IMR-90 (cell line): Measurements from ENCODE around the gene EBF4. TPM values are rescaled to one million over a fixed set of nuclear protein-coding genes. Genes with fewer than 3 reads are reported as not detected.

Experiments used
- ATAC-seq: fragments of 200-7000 bp; cut with Tn5 transposase; 2 replicates; pipeline ENCODE4 v1.9.1; 2020; ENCODE audit warnings: low read depth, mild to moderate bottlenecking, moderate library complexity
- BruUV-seq: library from RNA; stranded (reverse); fragments of 400-500 nt; replicated peaks from 2 replicates; lab custom pipeline; 2021; lab: Mats Ljungman, UMichigan
- CTCF ChIA-PET: fragments of 300-600 bp; formaldehyde crosslinking; extraction: SDS; loops from one replicate; lab custom pipeline; 2021; ENCODE audit warnings: antibody characterized with exemption; lab: Yijun Ruan, JAX
- POLR2A ChIA-PET: fragments of 300-600 bp; sonication (Branson Sonifier 250); formaldehyde crosslinking; loops from one replicate; lab custom pipeline; 2022; ENCODE audit warnings: antibody characterized with exemption; ENCODE audit not compliant: unreplicated experiment; lab: Charles Lee
- DNase-seq: peaks from one replicate; pipeline ENCODE4 v3.0.0; 2013
- H2AFZ ChIP-seq: replicated peaks from 2 replicates; pipeline ENCODE3; 2013; ENCODE audit warnings: low read length, mild to moderate bottlenecking; ENCODE audit not compliant: poor library complexity
- H2AK5ac ChIP-seq: 2 replicates; pipeline ENCODE4 v1.6.1; 2013; ENCODE audit warnings: low read depth, low read length, inconsistent platforms
- H2AK9ac ChIP-seq: replicated peaks from 2 replicates; pipeline ENCODE3; 2013; ENCODE audit warnings: mild to moderate bottlenecking, low read depth, low read length, moderate library complexity; ENCODE audit not compliant: poor library complexity
- H2BK120ac ChIP-seq: 2 replicates; pipeline ENCODE4 v1.6.1; 2013; ENCODE audit warnings: low read depth, low read length, inconsistent platforms
- H2BK15ac ChIP-seq: 3 replicates; pipeline ENCODE4 v1.6.1; 2013; ENCODE audit warnings: low read depth, low read length, inconsistent platforms
- H2BK20ac ChIP-seq: 2 replicates; pipeline ENCODE4 v1.6.1; 2013; ENCODE audit warnings: low read depth, mild to moderate bottlenecking, inconsistent platforms, low read length, moderate library complexity
- H2BK5ac ChIP-seq: 2 replicates; pipeline ENCODE4 v1.6.1; 2013; ENCODE audit warnings: mild to moderate bottlenecking, low read depth, low read length, inconsistent platforms; ENCODE audit not compliant: poor library complexity, severe bottlenecking
- H3K14ac ChIP-seq: replicated peaks from 2 replicates; pipeline ENCODE4 v1.6.1; 2013; ENCODE audit warnings: low read depth, low read length, inconsistent platforms
- H3K18ac ChIP-seq: 2 replicates; pipeline ENCODE4 v1.6.1; 2013; ENCODE audit warnings: low read depth, low read length, control low read depth
- H3K23ac ChIP-seq: 2 replicates; pipeline ENCODE4 v1.6.1; 2013; ENCODE audit warnings: low read depth, low read length, inconsistent platforms
- H3K27ac ChIP-seq: 2 replicates; pipeline ENCODE4 v1.5.1; 2013; ENCODE audit warnings: mild to moderate bottlenecking, control low read depth, low read length; ENCODE audit not compliant: insufficient read depth
- H3K27me3 ChIP-seq: 2 replicates; pipeline ENCODE4 v1.6.1; 2013; ENCODE audit warnings: low read length; ENCODE audit not compliant: control insufficient read depth, insufficient read depth
- H3K36me3 ChIP-seq: 2 replicates; pipeline ENCODE4 v1.6.1; 2013; ENCODE audit warnings: low read length, mixed read lengths; ENCODE audit not compliant: control insufficient read depth, insufficient read depth
- H3K4ac ChIP-seq: 2 replicates; pipeline ENCODE4 v1.6.1; 2013; ENCODE audit warnings: low read depth, low read length, inconsistent platforms
- H3K4me1 ChIP-seq: 2 replicates; pipeline ENCODE4 v1.6.1; 2013; ENCODE audit warnings: low read length, mixed read lengths; ENCODE audit not compliant: control insufficient read depth, insufficient read depth
- H3K4me2 ChIP-seq: 2 replicates; pipeline ENCODE4 v1.6.1; 2013; ENCODE audit warnings: low read depth, mild to moderate bottlenecking, control low read depth, low read length, moderate library complexity
- H3K4me3 ChIP-seq: 2 replicates; pipeline ENCODE4 v1.5.1; 2013; ENCODE audit warnings: low read depth, mild to moderate bottlenecking, control low read depth, low read length, moderate library complexity; ENCODE audit not compliant: insufficient read depth
- H3K56ac ChIP-seq: 2 replicates; pipeline ENCODE4 v1.6.1; 2013; ENCODE audit warnings: low read length, inconsistent platforms; ENCODE audit not compliant: insufficient read depth; ENCODE audit errors: extremely low read depth
- H3K79me1 ChIP-seq, 2 experiments: 2 replicates each; pipeline ENCODE4 v1.6.1; 2013; ENCODE audit warnings: low read length in 2 of 2, inconsistent platforms in 1 of 2, low read depth in 1 of 2
- H3K9ac ChIP-seq: 2 replicates; pipeline ENCODE4 v1.6.1; 2013; ENCODE audit warnings: low read depth, low read length, control low read depth
- H3K9me1 ChIP-seq: 2 replicates; pipeline ENCODE4 v1.6.1; 2013; ENCODE audit warnings: low read length, inconsistent platforms; ENCODE audit not compliant: insufficient read depth
- H3K9me3 ChIP-seq: 2 replicates; pipeline ENCODE4 v1.6.1; 2013; ENCODE audit warnings: low read length; ENCODE audit not compliant: control insufficient read depth, insufficient read depth
- H4K20me1 ChIP-seq: 2 replicates; pipeline ENCODE4 v1.6.1; 2013; ENCODE audit warnings: low read length, inconsistent platforms; ENCODE audit not compliant: insufficient read depth
- H4K5ac ChIP-seq: 2 replicates; pipeline ENCODE4 v1.6.1; 2013; ENCODE audit warnings: mild to moderate bottlenecking, low read depth, low read length, control low read depth
- H4K8ac ChIP-seq, 2 experiments: 2 replicates each; pipeline ENCODE4 v1.6.1; 2013; ENCODE audit warnings: low read depth in 2 of 2, low read length in 2 of 2, control low read depth in 1 of 2, inconsistent platforms in 1 of 2
- H4K91ac ChIP-seq: 2 replicates; pipeline ENCODE4 v1.6.1; 2013; ENCODE audit warnings: low read depth, low read length, inconsistent platforms; ENCODE audit not compliant: insufficient read depth
- MAFK ChIP-seq: IDR thresholded peaks from 2 replicates; pipeline ENCODE4 v1.6.1; 2012; ENCODE audit warnings: low read depth, low read length, improper control_type of control experiment
- NFE2L2 ChIP-seq: fragments of 150-350 bp; IDR thresholded peaks from 2 replicates; pipeline ENCODE4 v1.6.1; 2016; ENCODE audit warnings: low read depth, mild to moderate bottlenecking, low read length
- WGBS, 2 experiments: methylation state at CpG; one replicate each; pipeline versions ENCODE4 v1.1.5 to v1.1.7; 2013; ENCODE audit warnings: missing lambda C conversion rate in 2 of 2; ENCODE audit not compliant: insufficient read length in 1 of 2; ENCODE audit errors: extremely low coverage in 2 of 2; 5-methylcytosine and 5-hydroxymethylcytosine counted together
- dilution Hi-C: fragments of 300-500 bp; cut with HindIII; formaldehyde crosslinking; loops from one replicate; pipeline ENCODE4 v1.14.3; 2018; ENCODE audit warnings: low sequenced_read_pairs; ENCODE audit not compliant: unreplicated experiment
- in situ Hi-C: fragments of 300-500 bp; cut with MboI; formaldehyde crosslinking; loops from 3 replicates; pipeline ENCODE4 v1.14.3; 2019; ENCODE audit warnings: low sequenced_read_pairs, inconsistent platforms, mixed read lengths
- intact Hi-C: fragments of 100-400 bp; cut with micrococcal nuclease; formaldehyde crosslinking; loops from 2 replicates; pipeline ENCODE4 v1.10.0; 2022
- polyA plus RNA-seq, 3 experiments: library from polyadenylated mRNA; depleted of rRNA; stranded (reverse); fragments of >200 nt; gene quantifications; 2 replicates each; pipeline ENCODE4 v1.2.3, GENCODE V29; 2012; ENCODE audit warnings: low replicate concordance in 1 of 3
- total RNA-seq: library from RNA; depleted of rRNA; stranded (reverse); fragments of >200 nt; gene quantifications from 2 replicates; pipeline ENCODE4 v1.2.3, GENCODE V29; 2012

EBF4 gene
- total and polyA plus RNA-seq, 2 of the 4 experiments (the other 2 are of a cell fraction): 0.18 to 1.1 TPM

DNA sequence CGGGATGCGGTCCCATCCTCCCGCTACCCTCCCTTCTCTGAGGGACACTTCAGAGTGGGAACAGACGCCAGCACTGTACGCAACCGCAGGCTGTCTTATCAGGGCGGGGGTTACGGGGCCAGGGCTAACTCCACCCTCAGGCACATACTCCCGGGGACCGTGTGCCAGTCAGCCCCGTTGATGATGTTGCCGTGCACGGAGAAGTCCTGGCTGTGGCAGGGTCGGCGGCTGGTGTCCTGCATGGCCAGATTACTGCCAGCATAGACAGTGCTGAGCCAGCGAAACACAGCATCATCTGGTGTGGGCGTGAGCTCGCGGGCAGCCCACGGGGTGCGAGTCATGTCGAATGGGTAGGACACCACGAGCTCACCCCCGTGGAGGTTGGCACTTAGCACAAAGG is 102.9 kb downstream of the EBF4 start:
- peak; percentile 9; the same call in 1 of the 2 replicates for TF ChIP-seq MAFK
- no peak for TF ChIP-seq NFE2L2
- Histone ChIP-seq H3K23ac (no peak overlapping the region), H3K56ac (no peak overlapping the region), H2AFZ (peak overlapping the region; percentile 23), H2BK20ac (no peak overlapping the region), H3K4me3 (no peak overlapping the region), H3K18ac (no peak overlapping the region), H3K9ac (no peak overlapping the region), H3K4ac (no peak overlapping the region), H3K4me2 (no peak overlapping the region), H3K36me3 (no peaks in the 10 kb centered on the region; the same call in 1 of the 2 replicates), H2BK15ac (no peak overlapping the region), H2AK5ac (no peak overlapping the region), H2AK9ac (no peak overlapping the region), H3K14ac (no peak overlapping the region), H3K9me1 (no peaks in the 10 kb centered on the region), H4K8ac (no peak overlapping the region), H4K20me1 (no peaks in the 10 kb centered on the region), H3K9me3 (no peaks in the 10 kb centered on the region), H3K27me3 (peaks cover 35% of the 10 kb centered on the region), H4K91ac (no peak overlapping the region), H2BK5ac (no peak overlapping the region), H3K27ac (no peak overlapping the region), H3K79me1 (no peaks in the 10 kb centered on the region), H4K5ac (no peak overlapping the region), H3K4me1 (no peaks in the 10 kb centered on the region; the same call in 1 of the 2 replicates), H2BK120ac (no peak overlapping the region)
- WGBS, 2 experiments: 90% methylated on average over 16 of the region's 24 CpGs; no CpG with 5 or more reads in 1 of the 2 experiments
- dilution Hi-C loops (no loop called here), in situ Hi-C loops (no loop called here), intact Hi-C loops (no loop called here)
- ATAC-seq: no peak
- ChIA-PET POLR2A (no interaction called here), CTCF (no interaction called here)
- BruUV-seq: no TSS peak
- no peak for DNase-seq
